GM19395 (cell line): ENCODE data around the gene PLA1A.

ENCODE experiments used
- ATAC-seq: cut with Tn5 transposase; IDR thresholded peaks from one replicate; pipeline ENCODE4 v1.9.1; 2021; ENCODE audit warnings: mild to moderate bottlenecking, moderate library complexity; ENCODE audit not compliant: unreplicated experiment

PLA1A gene

GRCh38 chr3:119636891-119637611 is 39.4 kb downstream of the PLA1A start:
- ATAC-seq = no peak

GRCh38 chr3:119637679-119638477 is 40.2 kb downstream of the PLA1A start:
- ATAC-seq = peak; percentile 43

GRCh38 chr3:119639494-119640350 is 42.0 kb downstream of the PLA1A start:
- ATAC-seq = no peak

GRCh38 chr3:119641416-119641815 is 43.7 kb downstream of the PLA1A start:
- no peak for ATAC-seq

GRCh38 chr3:119642746-119643473 is 45.2 kb downstream of the PLA1A start:
- ATAC-seq = no peak

GRCh38 chr3:119643528-119643927 is 45.8 kb downstream of the PLA1A start:
- ATAC-seq = no peak

- no peak for ATAC-seq
Measured at GRCh38 chr3:119644481-119644880, 46.8 kb downstream of the PLA1A start.

GRCh38 chr3:119645813-119646212 is 48.1 kb downstream of the PLA1A start:
- ATAC-seq = no peak

GRCh38 chr3:119647171-119647570 is 49.5 kb downstream of the PLA1A start:
- ATAC-seq = no peak

- ATAC-seq = no peak
Measured at GRCh38 chr3:119647843-119648575, 50.3 kb downstream of the PLA1A start.

GRCh38 chr3:119649761-119650160 is 52.1 kb downstream of the PLA1A start:
- no peak for ATAC-seq

GRCh38 chr3:119652306-119653033 is 54.8 kb downstream of the PLA1A start:
- ATAC-seq = no peak

GRCh38 chr3:119653876-119654275 is 56.2 kb downstream of the PLA1A start:
- no peak for ATAC-seq

- ATAC-seq = peak; percentile 62
Measured at GRCh38 chr3:119657887-119658702, 60.4 kb downstream of the PLA1A start.

GRCh38 chr3:119658994-119659393 is 61.3 kb downstream of the PLA1A start:
- ATAC-seq = no peak

- ATAC-seq = no peak
Measured at GRCh38 chr3:119659606-119660291, 62.1 kb downstream of the PLA1A start.

GRCh38 chr3:119660474-119661440 is 63.1 kb downstream of the PLA1A start, which contains the start of gene POPDC2:
Gene POPDC2, minus strand, starts transcription at chr3:119660589. Its CDS starts 166 bp downstream, at chr3:119660423.
- ATAC-seq = no peak
